Panc1 (cell line): ENCODE measurements around the gene MED9. TPM values are rescaled to one million over a fixed set of nuclear protein-coding genes. Genes with fewer than 3 reads are reported as not detected.

ENCODE experiments used
- ATAC-seq: fragments of 200-7000 bp; cut with Tn5 transposase; 2 replicates; pipeline ENCODE4 v1.9.1; 2020; ENCODE audit warnings: mild to moderate bottlenecking, moderate library complexity
- BruUV-seq: library from RNA; stranded (reverse); fragments of 400-500 nt; replicated peaks from 2 replicates; lab custom pipeline; 2021; lab: Mats Ljungman, UMichigan
- CTCF ChIA-PET: fragments of 300-600 bp; sonication (Branson Sonifier 250); formaldehyde crosslinking; loops from one replicate; lab custom pipeline; 2022; ENCODE audit warnings: antibody characterized with exemption; lab: Charles Lee
- POLR2A ChIA-PET: fragments of 300-600 bp; sonication (Branson Sonifier 250); formaldehyde crosslinking; loops from one replicate; lab custom pipeline; 2022; ENCODE audit warnings: antibody characterized with exemption; lab: Charles Lee
- DNase-seq: peaks from one replicate; pipeline ENCODE4 v3.0.0-alpha.2; 2010; ENCODE audit warnings: low read depth, low spot score
- H3K27ac ChIP-seq: 2 replicates; pipeline ENCODE4 v1.5.1; 2011; ENCODE audit warnings: mild to moderate bottlenecking, low read length, inconsistent platforms
- H3K27me3 ChIP-seq: fragments of 200-500 bp; sonication (Bioruptor generic); 2 replicates; pipeline ENCODE4 v1.6.0; 2014; ENCODE audit warnings: low read length, inconsistent platforms; ENCODE audit not compliant: control insufficient read depth, insufficient read depth
- H3K36me3 ChIP-seq: fragments of 200-500 bp; sonication (Bioruptor generic); 2 replicates; pipeline ENCODE4 v1.5.1; 2014; ENCODE audit warnings: inconsistent platforms, mild to moderate bottlenecking, low read length, moderate library complexity; ENCODE audit not compliant: control insufficient read depth, insufficient read depth
- H3K4me1 ChIP-seq: 2 replicates; pipeline ENCODE4 v1.5.1; 2011; ENCODE audit warnings: inconsistent platforms, mild to moderate bottlenecking, low read length, moderate library complexity; ENCODE audit not compliant: control insufficient read depth, insufficient read depth
- H3K4me3 ChIP-seq, 2 experiments: 2 replicates each; pipeline ENCODE4 v1.5.1; 2011 to 2012; ENCODE audit warnings: low read depth in 2 of 2, low read length in 2 of 2, mild to moderate bottlenecking in 2 of 2, inconsistent platforms in 1 of 2, moderate library complexity in 1 of 2
- H3K9me3 ChIP-seq: fragments of 200-500 bp; sonication (Bioruptor generic); 2 replicates; pipeline ENCODE4 v1.5.1; 2014; ENCODE audit warnings: low read depth, mild to moderate bottlenecking, inconsistent platforms, low read length, moderate library complexity; ENCODE audit not compliant: control insufficient read depth, insufficient read depth
- CTCF ChIP-seq: fragments of 450-650 bp; IDR thresholded peaks from 2 replicates; pipeline ENCODE4 v1.5.1; 2017; ENCODE audit warnings: mild to moderate bottlenecking
- POLR2AphosphoS5 ChIP-seq: IDR thresholded peaks from 2 replicates; pipeline ENCODE4 v1.6.1; 2012; ENCODE audit warnings: mild to moderate bottlenecking, low read depth, low read length, moderate library complexity
- REST ChIP-seq, 2 experiments: IDR thresholded peaks; 2 replicates each; pipeline ENCODE4 v1.6.1; 2011 to 2012; ENCODE audit warnings: low read depth in 2 of 2, control low read depth in 1 of 2, low read length in 1 of 2, mild to moderate bottlenecking in 1 of 2, moderate library complexity in 1 of 2; ENCODE audit not compliant: insufficient read depth in 1 of 2
- SIN3A ChIP-seq: IDR thresholded peaks from 2 replicates; pipeline ENCODE4 v1.6.1; 2012; ENCODE audit warnings: low read depth, mild to moderate bottlenecking, low read length, moderate library complexity, borderline replicate concordance; ENCODE audit not compliant: insufficient read depth
- TCF7L2 ChIP-seq: IDR thresholded peaks from 2 replicates; pipeline ENCODE4 v1.6.1; 2011; ENCODE audit warnings: mild to moderate bottlenecking, low read depth, low read length, inconsistent platforms
- in situ Hi-C: cut with HindIII; loops from 2 replicates; pipeline ENCODE4 v1.10.0; 2016; ENCODE audit warnings: low sequenced_read_pairs, low pct_unique_long_range_greater_than_20kb
- intact Hi-C: fragments of 100-400 bp; cut with micrococcal nuclease; formaldehyde crosslinking; loops from one replicate; pipeline ENCODE4 v1.10.0; 2022; ENCODE audit not compliant: unreplicated experiment
- total RNA-seq: library from RNA; stranded (reverse); gene quantifications from one replicate; pipeline ENCODE4 v1.2.1, GENCODE V29; 2021; ENCODE audit not compliant: unreplicated experiment

MED9 gene
- total RNA-seq, 1 experiment from 2014 or later = 11.1 TPM

GRCh38 chr17:17431605-17432004, 45.2 kb upstream of the MED9 start:
- Histone ChIP-seq H3K27me3 (no peaks in the 10 kb centered on the region; the same call in 1 of the 2 replicates), H3K4me3 (no peak overlapping the region), H3K27ac (no peak overlapping the region), H3K36me3 (no peaks in the 10 kb centered on the region), H3K4me1 (no peaks in the 10 kb centered on the region), H3K9me3 (no peaks in the 10 kb centered on the region)
- intact Hi-C loops (no loop called here), in situ Hi-C loops (no loop called here)
- DNase-seq (no peak), ATAC-seq (no peak)
- ChIA-PET POLR2A (no interaction called here), CTCF (no interaction called here)
- no TSS peak for BruUV-seq
- TF ChIP-seq SIN3A (no peak), CTCF (no peak), POLR2AphosphoS5 (no peak), TCF7L2 (no peak)

GRCh38 chr17:17433000-17433703, 43.6 kb upstream of the MED9 start:
- TF ChIP-seq TCF7L2 = no peak
- no peak for TF ChIP-seq SIN3A
- no peak for TF ChIP-seq POLR2AphosphoS5
- TF ChIP-seq CTCF = no peak
- TF ChIP-seq REST (IDR thresholded peaks at IDR 0.05; ENCODE audit: insufficient read depth in 1 of 2, low read depth in 2 of 2, low read length in 1 of 2) = no peak
- CTCF ChIA-PET = interaction anchor here (0.6 kb wide), 1 partner anchor 578 kb away, joined by 6 read pairs; no protein-coding TSS in a partner anchor
- intact Hi-C loops (no loop called here), in situ Hi-C loops (no loop called here)
- no peak overlapping the region for H3K27ac ChIP-seq
- no peaks in the 10 kb centered on the region for H3K36me3 ChIP-seq
- no peaks in the 10 kb centered on the region for H3K4me1 ChIP-seq
- POLR2A ChIA-PET = no interaction called here
- BruUV-seq = no TSS peak
- no peaks in the 10 kb centered on the region for H3K9me3 ChIP-seq
- no peak for ATAC-seq
- H3K4me3 ChIP-seq = no peak overlapping the region
- H3K27me3 ChIP-seq = no peaks in the 10 kb centered on the region; the same call in 1 of the 2 replicates
- DNase-seq = no peak
